GM18526 (cell line): ENCODE data around the gene GALM.

ENCODE experiments used
- POLR2A ChIP-seq: IDR thresholded peaks from 3 replicates; pipeline ENCODE4 v1.6.1; 2011; ENCODE audit not compliant: insufficient read length; ENCODE audit errors: extremely low read depth

GALM gene

GRCh38 chr2:38697116-38697840 lies 31.4 kb downstream of the GALM start:
- TF ChIP-seq POLR2A: no peak

- TF ChIP-seq POLR2A: no peak
These were observed 32.6 kb downstream of the GALM start for GRCh38 chr2:38698467-38699003.

- TF ChIP-seq POLR2A: no peak
These were observed 34.3 kb downstream of the GALM start for GRCh38 chr2:38700113-38700785.

DNA sequence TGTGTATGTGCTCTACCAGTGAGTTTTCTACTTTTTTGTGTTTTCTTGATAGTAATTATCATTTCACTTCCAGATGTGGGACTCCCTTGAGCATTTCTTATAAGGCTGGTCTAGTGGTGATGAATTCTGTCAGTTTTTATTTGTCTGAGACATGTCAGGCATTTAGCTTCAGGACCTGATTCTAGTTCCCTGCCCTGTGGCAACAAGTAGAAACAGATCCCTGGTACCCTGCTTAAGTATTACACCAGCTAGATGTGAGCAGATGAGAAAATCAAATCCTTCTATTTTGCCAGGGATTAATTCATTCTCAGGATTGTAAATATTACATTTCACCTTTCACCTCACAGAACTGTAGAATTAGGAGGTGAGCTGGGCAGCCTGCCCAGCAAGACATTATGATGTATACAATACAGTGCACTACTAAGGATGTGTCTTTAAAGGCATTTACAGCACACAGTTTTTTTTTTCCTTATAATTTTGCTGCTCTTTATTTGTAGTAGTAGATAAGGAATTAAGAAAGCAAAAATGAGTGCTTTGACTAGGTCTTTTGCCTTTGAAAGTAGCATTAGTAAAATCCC lies 35.1 kb downstream of the GALM start:
- no peak for TF ChIP-seq POLR2A

DNA sequence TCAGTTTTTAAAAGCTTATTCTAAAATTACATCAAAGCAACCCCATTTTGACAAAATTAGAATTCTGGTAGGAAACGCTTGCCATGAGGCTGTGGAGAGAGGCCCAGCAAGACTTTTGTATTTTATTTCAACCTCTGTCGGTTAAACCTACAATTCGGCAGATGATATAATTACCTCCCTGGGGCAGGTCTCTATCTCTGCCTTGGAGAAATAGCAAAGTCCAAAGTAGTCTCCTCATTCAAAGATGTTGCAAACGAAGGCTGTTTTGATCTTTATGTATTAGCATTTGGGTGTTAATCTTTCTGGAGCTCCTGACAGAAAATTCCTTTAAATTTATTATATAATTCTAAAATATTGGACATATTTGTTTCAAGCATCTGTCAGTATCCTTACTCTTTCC lies 35.6 kb downstream of the GALM start:
- TF ChIP-seq POLR2A: no peak

- no peak for TF ChIP-seq POLR2A
These were observed 36.5 kb downstream of the GALM start for GRCh38 chr2:38702413-38702812.

- no peak for TF ChIP-seq POLR2A
These were observed 38.8 kb downstream of the GALM start for GRCh38 chr2:38704664-38705063.

GRCh38 chr2:38706846-38707345 lies 41.0 kb downstream of the GALM start:
- TF ChIP-seq POLR2A: no peak

GRCh38 chr2:38708900-38709566 lies 43.1 kb downstream of the GALM start:
- no peak for TF ChIP-seq POLR2A

DNA sequence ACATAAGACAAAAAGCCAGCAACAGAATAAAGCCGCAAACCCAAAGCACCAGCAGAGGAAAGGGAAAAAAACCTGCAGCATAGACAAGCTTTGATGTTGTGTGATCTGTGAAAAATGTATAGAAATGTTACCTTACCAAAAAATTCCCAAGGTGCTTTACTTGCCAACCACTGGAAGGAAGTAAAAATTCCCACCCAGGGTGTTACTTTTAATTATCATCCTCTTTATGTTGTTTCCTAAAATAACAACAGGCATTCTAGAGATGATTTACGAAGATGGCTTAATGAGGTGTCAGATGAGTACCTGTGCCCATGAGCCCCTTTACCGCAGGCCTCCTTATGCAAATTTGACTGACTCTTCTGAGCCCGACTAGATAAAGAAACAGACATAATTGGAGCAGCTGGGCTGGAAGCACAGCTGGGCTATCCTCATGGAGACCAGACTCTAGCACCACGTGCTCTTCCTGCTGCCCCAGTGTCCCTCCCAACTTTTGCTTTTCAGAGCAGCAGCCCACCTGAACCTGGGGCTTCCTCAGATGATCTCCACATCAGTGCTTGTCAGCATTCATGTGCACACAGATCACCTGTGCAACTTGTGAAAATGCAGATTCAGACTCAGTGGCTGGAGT lies 43.8 kb downstream of the GALM start:
- no peak for TF ChIP-seq POLR2A

GRCh38 chr2:38711558-38711957 lies 45.6 kb downstream of the GALM start:
- no peak for TF ChIP-seq POLR2A

DNA sequence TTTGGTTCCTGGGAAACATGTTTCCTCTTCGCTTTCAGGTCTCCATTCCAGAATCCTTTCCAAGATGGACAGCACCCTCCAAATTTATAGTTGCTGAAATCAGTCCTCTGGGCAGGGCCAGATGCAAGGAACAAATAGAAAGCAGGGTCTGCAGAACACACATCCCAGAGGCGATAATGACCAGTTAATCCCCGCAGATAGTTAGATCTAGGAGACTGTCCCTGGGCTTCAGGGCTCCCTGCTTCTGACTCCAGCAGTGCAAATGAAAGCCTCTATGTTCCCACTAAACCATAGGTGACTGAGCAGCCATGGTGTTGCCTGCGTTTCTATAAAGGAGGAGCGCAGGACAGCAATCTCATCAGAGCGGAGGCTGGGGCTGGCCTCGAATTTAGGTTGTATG lies 46.5 kb downstream of the GALM start:
- no peak for TF ChIP-seq POLR2A

DNA sequence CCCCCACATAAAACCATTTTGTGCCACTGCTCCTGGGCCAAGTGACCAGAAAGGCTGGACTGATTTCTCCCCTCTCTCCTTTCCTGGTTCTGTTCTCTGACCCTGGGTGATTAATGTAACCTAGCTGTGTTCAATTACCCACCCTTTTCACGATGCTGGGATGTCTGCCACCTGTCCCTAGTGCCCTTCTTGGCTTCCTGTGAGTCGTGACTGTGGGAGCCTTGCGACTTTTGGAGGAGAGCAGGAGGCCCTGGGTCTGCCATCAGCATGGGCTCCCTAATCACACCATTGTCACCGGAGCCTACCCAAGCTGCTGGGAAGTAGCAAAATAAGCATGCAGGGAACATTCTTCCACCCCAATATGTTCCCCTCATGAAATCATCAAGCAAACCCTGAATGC lies 47.0 kb downstream of the GALM start:
- no peak for TF ChIP-seq POLR2A

- TF ChIP-seq POLR2A: no peak
These were observed 47.4 kb downstream of the GALM start for GRCh38 chr2:38713338-38713737.

DNA sequence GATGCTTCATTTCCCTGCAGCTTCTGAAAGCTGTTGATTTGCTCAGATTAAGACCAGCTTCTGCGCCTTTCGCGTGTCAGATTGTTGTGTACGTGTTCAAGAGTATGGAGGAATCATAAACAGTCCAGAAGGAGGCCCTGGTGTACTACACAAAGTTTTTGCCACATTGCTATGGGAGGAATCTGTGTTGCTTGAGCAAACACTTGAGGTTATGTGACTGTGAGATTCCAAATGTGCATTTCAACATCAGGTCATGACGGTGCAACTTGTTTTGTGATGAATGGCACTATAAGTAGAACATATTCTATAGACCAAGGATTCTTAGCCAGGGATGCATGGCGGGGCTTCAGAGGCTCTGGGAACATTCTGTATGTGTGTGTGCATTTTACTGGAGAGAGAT lies 50.3 kb downstream of the GALM start:
- no peak for TF ChIP-seq POLR2A
